Measurements from ENCODE around the gene ITGA4.
A peak's percentile ranks its signal among the peaks of the same experiment; 100 is the strongest.

DNA sequence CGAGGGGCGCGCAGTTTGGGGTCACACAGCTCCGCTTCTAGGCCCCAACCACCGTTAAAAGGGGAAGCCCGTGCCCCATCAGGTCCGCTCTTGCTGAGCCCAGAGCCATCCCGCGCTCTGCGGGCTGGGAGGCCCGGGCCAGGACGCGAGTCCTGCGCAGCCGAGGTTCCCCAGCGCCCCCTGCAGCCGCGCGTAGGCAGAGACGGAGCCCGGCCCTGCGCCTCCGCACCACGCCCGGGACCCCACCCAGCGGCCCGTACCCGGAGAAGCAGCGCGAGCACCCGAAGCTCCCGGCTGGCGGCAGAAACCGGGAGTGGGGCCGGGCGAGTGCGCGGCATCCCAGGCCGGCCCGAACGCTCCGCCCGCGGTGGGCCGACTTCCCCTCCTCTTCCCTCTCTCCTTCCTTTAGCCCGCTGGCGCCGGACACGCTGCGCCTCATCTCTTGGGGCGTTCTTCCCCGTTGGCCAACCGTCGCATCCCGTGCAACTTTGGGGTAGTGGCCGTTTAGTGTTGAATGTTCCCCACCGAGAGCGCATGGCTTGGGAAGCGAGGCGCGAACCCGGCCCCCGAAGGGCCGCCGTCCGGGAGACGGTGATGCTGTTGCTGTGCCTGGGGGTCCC, at the start of gene ITGA4:
- peak; percentile 30; the same call in 1 of the 2 replicates for TF ChIP-seq POLR2AphosphoS5 (IDR thresholded peaks at IDR 0.05; ENCODE audit: low read depth, low read length)
- TF ChIP-seq POLR2A (IDR thresholded peaks at IDR 0.05; ENCODE audit: low read depth, low read length): peak; percentile 65

All from GM12892 (cell line).